A673 (cell line): ENCODE measurements around the gene R3HDM1.

Experiments used
- EZH2 ChIP-seq: fragments of 200-600 bp; sonication (generic); IDR thresholded peaks from 2 replicates; pipeline ENCODE4 v1.6.1; 2017; ENCODE audit warnings: borderline replicate concordance, low read depth, mild to moderate bottlenecking, mixed read lengths, antibody characterized with exemption, low read length; ENCODE audit not compliant: poor library complexity, severe bottlenecking
- TF ChIP-seq, protein P1 (sequence below): fragments of 300-800, 200-600 bp; sonication (generic); conservative IDR thresholded peaks from 2 replicates; pipeline ENCODE4 v1.5.1; 2017; ENCODE audit warnings: low read depth, mild to moderate bottlenecking, antibody characterized with exemption, low read length, moderate library complexity, mixed read lengths

GRCh38 chr2:135685361-135685760 lies 154.1 kb downstream of the R3HDM1 start:
- TF ChIP-seq, protein P1, sequence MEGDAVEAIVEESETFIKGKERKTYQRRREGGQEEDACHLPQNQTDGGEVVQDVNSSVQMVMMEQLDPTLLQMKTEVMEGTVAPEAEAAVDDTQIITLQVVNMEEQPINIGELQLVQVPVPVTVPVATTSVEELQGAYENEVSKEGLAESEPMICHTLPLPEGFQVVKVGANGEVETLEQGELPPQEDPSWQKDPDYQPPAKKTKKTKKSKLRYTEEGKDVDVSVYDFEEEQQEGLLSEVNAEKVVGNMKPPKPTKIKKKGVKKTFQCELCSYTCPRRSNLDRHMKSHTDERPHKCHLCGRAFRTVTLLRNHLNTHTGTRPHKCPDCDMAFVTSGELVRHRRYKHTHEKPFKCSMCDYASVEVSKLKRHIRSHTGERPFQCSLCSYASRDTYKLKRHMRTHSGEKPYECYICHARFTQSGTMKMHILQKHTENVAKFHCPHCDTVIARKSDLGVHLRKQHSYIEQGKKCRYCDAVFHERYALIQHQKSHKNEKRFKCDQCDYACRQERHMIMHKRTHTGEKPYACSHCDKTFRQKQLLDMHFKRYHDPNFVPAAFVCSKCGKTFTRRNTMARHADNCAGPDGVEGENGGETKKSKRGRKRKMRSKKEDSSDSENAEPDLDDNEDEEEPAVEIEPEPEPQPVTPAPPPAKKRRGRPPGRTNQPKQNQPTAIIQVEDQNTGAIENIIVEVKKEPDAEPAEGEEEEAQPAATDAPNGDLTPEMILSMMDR, result no peak
- no peak for TF ChIP-seq EZH2
